Epithelial cell of proximal tubule (primary cell): ENCODE measurements around the gene SMTNL2. TPM values are rescaled to one million over a fixed set of nuclear protein-coding genes. Genes with fewer than 3 reads are reported as not detected.
"Not testable (repeated sequence)": the region's sequence is repeated elsewhere in the genome, so short reads cannot be mapped to it uniquely, and the experiment has no call there.

ENCODE experiments used
- DNase-seq: peaks from one replicate; pipeline ENCODE4 v3.0.0-alpha.2; 2011; ENCODE audit warnings: low read depth
- H3K4me3 ChIP-seq: 2 replicates; pipeline ENCODE4 v1.5.1; 2011; ENCODE audit warnings: low read depth, mild to moderate bottlenecking, low read length
- total RNA-seq: library from RNA; depleted of rRNA; stranded (reverse); fragments of >200 nt; gene quantifications from 2 replicates; pipeline ENCODE4 v1.2.3, GENCODE V29; 2015
- TF ChIP-seq, protein P1 (sequence below): conservative IDR thresholded peaks from 2 replicates; pipeline ENCODE4 v1.5.1; 2012; ENCODE audit warnings: low read depth, mild to moderate bottlenecking, low read length

SMTNL2 gene
- total RNA-seq, 1 donor from 2014 or later: 1.3 TPM

DNA sequence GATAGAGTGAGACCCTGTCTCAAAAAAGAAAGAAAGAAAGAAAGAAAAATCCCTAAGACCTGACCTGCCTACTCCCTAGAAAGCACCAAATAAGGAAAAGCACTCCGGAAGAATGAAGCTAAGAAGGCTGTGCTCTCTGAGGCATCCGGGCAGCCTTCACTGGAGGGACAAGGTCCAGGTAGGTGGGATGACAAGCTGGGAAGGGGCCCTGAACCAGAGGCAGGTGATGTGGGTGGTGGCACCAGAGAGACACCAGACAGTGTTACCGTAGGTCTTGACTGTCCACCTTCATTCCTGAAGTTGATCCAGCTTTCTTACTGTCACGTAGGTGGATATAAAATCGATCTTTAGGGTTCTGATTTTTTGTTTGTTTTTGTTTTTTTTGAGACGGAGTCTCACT is 26.3 kb downstream of the SMTNL2 start:
- TF ChIP-seq, protein P1, sequence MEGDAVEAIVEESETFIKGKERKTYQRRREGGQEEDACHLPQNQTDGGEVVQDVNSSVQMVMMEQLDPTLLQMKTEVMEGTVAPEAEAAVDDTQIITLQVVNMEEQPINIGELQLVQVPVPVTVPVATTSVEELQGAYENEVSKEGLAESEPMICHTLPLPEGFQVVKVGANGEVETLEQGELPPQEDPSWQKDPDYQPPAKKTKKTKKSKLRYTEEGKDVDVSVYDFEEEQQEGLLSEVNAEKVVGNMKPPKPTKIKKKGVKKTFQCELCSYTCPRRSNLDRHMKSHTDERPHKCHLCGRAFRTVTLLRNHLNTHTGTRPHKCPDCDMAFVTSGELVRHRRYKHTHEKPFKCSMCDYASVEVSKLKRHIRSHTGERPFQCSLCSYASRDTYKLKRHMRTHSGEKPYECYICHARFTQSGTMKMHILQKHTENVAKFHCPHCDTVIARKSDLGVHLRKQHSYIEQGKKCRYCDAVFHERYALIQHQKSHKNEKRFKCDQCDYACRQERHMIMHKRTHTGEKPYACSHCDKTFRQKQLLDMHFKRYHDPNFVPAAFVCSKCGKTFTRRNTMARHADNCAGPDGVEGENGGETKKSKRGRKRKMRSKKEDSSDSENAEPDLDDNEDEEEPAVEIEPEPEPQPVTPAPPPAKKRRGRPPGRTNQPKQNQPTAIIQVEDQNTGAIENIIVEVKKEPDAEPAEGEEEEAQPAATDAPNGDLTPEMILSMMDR: no peak
- H3K4me3 ChIP-seq: no peak overlapping the region
- no peak for DNase-seq

DNA sequence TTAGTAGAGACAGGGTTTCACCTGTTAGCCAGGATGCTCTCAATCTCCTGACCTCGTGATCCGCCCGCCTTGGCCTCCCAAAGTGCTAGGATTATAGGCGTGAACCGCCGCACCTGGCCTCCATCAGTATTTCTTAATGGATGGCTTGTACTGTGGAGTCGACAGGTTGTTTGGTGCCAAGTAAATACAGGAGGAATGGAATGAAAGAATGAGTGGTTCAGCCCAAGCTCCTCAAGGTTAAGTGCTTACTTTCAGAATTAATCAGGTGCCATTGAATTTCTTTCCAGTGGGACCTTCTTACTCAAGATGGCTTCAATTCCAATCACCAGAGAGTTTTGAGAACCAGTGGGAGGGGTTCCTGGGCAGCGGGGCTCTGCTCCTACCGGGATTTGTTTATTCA is 32.1 kb downstream of the SMTNL2 start:
- H3K4me3 ChIP-seq: no peak overlapping the region
- TF ChIP-seq, protein P1: no peak
- DNase-seq: no peak

DNA sequence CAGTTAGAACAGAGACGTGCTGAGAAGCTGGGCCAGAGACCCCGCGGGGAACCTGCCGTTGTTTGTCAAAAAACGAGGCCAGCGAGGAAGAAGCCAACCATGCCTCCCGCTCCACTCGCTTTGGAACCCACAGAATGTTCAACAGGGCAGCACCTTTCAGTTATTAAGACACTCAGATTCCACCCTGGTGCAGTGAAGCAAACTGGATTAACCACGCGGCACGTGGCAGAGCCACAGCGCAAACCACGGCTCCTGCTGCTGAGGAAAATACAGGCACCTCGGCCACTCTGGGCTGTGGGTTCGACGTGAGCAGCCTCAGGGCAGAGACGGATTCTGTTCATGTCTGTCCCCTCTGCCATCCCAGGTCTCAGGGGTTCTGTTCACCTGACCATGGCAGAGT is 32.8 kb downstream of the SMTNL2 start:
- no peak overlapping the region for H3K4me3 ChIP-seq
- DNase-seq: no peak
- TF ChIP-seq, protein P1: no peak

DNA sequence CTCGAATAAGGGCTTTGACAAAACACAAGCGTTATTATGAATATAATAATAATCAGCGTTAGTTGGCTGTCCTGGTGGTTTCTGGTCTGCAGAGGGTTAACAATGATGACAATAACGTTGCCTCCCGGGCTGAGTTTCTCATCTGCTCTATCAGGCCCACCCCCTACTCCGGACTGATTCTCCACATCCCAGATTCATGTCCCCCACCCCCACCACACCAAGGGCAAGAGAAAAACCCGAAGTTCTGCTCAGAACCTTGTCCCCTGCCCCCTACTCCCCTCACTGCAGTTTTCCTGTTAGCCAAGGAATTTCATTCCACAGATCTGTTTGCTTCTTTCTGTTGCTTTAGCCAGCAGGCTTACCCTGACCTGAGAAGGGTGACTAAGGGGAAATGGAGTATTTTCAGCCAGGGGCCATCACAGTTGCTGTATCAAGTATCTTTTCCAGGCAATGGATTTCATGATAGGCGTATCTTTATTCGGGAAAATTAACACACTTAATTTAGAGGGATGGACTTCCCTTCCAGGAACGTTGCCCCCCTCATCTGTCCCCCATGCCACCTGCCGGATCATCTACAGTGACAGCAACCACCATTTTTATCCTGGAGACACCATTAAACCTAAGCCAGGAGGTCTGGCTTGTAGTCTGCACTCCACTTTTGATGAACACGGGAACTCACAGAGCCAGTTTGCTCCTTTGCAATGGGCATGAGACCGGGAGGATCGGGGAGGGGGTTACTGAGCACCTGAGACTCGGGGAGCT is 33.4 kb downstream of the SMTNL2 start:
- no peak overlapping the region for H3K4me3 ChIP-seq
- DNase-seq: no peak
- TF ChIP-seq, protein P1: no peak

DNA sequence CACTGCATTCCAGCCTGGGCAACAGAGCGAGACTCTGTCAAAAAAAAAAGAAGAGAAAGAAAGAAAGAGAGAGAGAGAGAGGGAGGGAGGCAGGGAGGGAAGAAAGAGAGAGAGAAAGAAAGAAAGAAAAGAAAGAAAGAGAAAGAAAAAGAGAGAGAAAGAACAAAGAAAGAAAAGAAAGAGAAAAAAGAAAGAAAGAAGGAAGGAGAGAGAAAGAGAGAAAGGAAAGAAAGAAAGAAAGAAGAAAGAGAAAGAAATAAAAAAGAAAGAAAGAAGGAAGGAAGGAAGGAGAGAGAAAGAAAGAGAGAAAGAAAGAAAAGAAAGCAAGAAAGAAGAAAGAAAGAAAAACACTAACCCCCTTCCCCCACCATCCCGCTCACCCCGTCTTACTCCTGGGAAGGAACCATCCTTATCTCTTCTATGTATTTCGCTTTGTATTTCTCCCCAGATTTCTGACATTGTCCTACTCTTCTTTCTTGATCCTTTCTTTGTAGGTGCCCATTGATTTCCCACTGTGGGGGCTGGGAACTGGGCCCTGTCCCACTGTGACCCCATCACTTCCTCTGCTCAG is 36.3 kb downstream of the SMTNL2 start:
- DNase-seq: no peak
- TF ChIP-seq, protein P1: no peak
- no peak overlapping the region for H3K4me3 ChIP-seq

DNA sequence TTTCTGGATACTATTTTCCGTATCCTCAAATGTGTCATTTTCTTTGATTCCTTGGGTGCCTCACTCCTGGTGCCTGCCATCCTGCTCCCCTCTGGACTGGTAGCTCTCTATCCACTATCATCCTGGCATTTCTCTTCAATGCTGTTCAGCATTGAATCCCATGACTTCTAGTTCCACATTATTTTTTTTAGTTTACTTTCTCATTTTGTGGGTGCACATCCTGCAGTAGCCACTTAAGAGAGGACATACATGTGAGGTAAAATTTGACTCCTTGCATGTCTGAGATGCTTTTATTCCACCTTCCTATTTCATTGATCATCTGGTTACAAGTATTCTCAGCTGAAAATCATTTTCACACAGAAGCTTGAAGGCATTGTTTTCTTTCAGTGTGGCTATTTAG is 38.0 kb downstream of the SMTNL2 start:
- no peak overlapping the region for H3K4me3 ChIP-seq
- DNase-seq: no peak
- TF ChIP-seq, protein P1: no peak

DNA sequence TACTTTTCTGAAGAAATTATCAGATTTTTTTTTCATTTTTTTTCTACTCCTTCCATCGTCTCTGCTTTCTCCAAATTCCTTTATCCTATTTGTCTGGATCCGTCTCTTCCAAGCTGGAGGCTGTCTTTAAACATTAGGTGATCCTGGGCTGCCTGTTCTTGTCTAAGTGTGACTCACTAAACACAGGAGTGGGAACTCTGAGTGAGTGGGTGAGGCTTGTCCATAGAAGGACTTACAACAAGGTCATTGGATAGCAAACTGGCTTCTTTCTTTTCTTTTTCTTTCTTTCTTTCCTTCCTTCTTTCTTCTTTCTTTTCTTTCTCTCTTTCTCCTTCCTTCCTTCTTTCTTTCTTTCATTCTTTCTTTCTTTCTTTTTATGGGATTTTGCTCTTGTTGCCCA is 38.9 kb downstream of the SMTNL2 start:
- no peak overlapping the region for H3K4me3 ChIP-seq
- TF ChIP-seq, protein P1: no peak
- no peak for DNase-seq

DNA sequence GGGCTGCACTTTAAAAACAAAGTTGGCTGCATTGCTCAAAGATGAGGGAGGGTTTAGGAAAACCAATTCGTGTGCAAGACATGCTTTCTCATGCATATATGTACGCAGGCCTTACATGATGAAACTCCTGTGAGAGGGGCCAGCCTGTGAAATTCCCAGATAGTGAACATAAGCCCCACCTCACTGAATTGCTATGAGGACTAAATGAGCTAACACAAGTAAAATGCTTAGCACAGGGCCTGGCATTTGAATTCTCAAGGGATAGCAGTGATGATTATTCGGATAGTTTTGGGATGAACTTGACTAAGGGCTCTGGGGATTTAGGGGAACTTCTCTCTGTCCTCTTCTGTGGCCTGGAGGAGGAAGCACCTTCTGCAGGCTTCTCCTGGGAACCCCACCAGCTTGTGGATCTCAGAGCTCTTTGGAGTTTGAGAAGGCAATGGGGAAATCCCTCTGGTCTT is 40.2 kb downstream of the SMTNL2 start:
- not testable (repeated sequence) for DNase-seq, H3K4me3 ChIP-seq
